HG03060 (cell line): ENCODE results near the gene HPN.

Experiments used
- ATAC-seq: cut with Tn5 transposase; IDR thresholded peaks from one replicate; pipeline ENCODE4 v1.9.1; 2021; ENCODE audit warnings: low read depth, moderate number of reproducible peaks; ENCODE audit not compliant: unreplicated experiment

HPN gene

DNA sequence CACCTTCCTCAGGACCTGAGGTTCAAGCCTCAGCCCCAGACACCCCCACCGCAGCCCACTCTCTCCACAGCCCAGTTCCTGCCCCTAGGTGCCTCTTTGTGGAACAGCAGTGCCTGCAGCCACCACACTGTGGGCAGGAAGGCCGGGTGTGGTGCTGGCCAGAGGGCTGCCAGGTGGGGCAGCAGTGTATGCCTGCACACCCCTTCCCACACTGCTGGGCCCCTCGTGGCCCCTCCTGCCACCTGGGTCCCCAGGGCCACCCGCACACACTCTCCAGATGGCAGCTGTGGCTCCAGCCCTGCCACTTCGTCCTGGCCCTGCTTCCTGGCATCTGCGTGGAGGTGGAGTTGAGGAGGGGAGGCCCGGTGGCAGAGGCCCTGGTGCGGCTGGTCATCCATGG, 35.1 kb downstream of the HPN start:
- no peak for ATAC-seq

DNA sequence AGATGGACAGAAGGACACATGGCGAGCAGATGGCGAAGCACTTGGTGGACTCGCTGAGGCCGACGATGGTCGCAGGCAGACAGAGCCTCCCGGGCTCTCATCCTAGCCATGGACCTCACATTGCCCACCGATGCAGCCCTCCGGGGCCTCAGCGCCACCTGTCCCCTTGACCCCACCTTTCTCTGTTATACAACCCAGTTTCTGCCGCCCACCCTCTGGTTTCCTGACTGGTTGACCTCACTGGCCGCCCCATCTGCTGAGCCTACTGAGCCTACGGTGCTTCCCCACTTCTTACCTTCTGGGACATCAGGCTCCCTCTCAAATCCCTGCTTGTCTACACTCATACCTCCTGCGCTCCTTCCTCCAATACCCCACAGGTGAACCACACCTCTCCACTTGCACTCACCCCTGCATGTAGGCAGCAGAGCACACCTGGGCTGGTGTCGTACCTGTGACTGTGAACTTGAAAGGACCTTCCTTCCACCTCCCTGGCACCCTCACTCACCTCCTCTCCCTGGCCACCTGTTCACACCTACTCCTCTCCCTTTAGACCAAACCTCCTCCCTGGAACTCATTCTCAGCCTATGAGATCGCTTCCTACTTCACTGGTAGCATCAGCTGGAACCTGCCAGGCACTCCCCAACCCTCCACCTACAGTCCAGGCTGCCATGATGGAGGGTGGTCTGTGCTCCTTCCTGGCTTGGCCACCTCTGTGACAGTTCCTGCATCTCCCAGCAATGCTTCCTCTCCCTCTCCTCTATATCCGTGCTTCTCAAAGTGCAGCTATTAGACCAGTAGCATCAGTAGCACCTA, 36.1 kb downstream of the HPN start:
- ATAC-seq = no peak

DNA sequence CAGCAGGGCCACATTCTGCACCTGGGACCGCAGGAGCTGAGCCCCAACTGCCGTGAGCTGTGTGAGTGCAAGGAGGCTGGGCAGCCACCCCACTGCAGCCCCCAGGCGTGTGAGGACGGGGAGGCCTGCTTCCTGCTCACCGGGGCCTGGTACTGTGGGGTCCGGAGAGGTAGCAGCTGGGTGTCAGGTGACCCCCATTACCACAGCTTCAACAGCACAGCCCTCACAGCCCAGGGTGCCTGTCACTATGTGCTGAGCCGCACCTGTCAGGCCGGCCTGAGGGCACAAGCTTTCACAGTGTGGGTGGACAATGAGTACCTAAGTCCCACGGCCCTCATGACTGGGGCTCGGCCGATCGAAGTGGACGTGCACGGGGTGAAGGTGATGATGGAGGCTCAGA, 38.3 kb downstream of the HPN start:
- no peak for ATAC-seq

DNA sequence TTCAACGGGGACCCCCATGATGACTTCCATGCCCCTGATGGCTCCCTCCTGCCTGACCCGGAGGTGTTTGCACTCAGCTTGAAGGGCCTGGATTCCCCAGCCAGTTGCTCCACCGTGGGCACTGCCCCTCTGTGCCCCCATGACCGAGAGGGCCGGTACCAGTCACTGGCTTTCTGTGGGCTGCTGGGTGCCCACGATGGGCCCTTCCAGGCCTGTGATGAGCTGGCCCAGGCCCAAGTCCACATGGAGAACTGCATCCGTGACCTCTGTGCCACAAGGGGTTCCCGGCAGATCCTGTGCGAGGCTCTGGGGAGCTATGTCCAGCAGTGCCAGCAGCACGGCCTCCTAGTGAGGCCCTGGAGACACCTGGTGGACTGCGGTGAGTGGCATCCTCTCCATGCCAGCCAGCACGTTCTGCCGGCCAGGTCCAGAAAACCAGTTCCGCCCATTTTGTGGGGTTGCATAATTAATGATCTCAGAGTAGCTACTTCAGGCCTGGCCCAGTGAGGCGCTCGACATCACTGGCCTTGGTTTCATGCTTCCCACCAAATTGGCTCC, 39.2 kb downstream of the HPN start:
- no peak for ATAC-seq

DNA sequence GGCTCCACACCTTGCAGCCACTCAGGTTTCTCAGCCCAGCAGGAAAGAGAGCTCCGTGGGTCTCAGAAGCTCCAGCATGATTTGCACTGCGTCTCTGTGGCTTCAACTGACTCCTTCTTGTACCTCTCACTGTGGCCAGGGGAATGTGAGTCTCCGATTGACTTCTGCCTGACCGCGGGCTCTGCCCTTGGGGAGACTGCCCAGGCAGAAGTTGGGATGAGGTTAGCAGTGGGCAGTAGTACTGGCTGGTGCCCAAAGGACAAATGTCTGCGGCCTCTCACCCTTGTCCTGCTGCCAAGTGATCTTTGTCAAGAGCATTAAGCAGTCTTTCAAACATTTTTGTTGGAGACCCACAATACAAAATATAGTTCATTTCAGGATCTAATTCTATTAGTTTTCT, 39.7 kb downstream of the HPN start:
- no peak for ATAC-seq

DNA sequence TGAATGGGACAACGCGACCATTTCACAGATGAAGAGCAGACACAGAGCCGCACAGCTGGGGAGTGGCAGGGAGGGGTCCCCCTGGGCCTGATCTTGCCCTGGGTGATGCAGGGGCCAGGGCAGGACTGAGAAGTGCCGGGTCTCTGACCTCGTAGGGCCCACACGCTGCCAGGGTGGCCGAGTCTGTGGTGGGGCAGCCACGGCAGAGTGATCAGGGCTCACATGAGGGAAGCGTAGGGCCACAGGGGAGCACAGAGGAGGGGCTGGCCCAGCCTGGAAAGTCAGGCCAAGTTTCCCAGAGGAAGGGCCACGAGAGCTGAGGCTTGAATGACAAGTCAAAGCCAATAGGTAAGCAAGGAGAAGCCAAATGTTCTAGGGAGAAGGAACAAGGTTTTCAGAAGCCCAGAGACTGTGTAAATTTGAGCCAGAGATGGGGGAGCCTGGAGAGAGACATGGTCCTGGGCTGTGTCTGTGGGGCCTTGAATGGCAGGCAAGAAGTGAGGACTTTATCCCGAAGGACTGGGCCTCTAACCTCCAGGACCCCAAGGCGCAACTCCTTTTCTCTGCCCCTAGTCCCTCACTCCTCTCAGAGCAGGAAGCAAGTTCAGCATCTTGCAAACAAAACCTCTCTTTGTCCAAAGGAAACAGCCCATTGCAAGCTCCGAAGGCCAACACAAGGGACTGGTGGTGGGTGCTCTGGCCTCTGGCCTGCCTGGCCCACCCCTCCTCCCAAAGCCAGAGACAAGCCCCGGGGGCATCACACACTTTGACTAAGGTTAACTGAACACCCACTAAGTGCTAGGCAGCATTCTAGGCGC, 42.4 kb downstream of the HPN start:
- ATAC-seq = no peak

DNA sequence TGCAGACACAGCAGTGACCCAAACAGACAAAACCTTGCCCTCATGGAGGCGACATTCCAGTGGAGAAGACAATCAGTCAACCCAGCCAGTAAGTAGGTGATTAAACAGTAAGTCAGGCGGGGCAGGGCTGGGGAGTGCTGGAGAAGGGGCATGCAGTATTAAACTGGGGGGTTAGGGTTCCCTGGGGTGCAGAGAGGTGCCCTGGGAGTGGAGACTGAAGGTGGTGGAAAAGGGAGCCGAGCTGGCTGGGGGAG, 42.9 kb downstream of the HPN start:
- no peak for ATAC-seq

DNA sequence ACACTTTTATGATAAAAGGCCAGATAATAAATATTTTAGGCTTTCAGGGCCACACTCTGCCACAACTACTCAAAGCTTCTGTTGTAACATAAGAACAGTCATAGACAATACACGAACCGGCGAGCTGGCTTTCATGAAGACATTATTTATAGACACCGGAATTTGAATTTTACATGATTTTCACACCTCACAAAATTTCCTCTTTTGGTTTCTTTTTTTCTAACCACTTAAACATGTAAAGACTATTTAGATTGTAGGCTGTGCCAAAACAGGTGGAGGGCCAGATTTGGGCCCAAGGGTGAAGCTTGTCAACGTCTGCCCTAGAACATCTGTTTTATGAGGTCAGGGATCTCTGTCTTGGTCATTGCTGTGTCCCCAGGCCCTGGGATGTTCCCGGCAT, 44.4 kb downstream of the HPN start:
- peak; percentile 37 for ATAC-seq

DNA sequence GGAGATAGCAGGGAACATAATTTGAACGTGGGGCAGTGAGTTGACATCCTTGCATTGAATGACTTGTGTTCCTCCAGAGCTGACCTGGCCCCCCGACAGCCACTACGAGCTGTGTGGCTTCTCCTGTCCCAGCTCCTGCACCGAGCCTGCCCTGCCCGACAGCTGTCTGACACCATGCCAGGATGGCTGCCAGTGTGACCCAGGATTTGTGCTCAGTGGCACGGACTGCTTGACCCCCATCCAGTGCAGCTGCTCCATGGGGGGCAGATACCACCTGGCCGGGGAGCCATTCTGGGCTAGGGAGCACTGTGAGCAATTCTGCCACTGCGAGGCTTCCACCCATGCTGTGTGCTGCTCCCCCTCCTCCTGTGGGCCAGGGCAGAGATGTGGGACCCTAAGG, 44.9 kb downstream of the HPN start:
- ATAC-seq = no peak

DNA sequence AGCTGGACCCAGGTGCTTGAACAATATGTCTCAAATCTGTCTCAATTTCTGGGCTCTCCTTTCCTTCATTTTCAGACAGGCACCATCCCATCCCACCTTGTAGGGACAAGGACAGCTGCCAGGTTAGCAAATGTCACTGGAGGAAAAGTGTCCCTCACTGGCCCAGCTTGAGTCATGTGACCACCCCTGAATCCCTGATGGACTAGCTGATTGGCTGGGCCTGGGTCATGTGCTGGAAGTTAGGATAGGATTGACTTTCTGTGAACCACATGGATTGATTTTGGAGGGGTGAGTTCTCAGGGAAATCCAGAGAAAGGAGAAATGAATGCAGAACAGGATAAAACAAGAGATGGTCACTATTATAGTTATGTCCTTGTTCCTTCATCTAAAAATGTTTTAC, 45.9 kb downstream of the HPN start:
- no peak for ATAC-seq

DNA sequence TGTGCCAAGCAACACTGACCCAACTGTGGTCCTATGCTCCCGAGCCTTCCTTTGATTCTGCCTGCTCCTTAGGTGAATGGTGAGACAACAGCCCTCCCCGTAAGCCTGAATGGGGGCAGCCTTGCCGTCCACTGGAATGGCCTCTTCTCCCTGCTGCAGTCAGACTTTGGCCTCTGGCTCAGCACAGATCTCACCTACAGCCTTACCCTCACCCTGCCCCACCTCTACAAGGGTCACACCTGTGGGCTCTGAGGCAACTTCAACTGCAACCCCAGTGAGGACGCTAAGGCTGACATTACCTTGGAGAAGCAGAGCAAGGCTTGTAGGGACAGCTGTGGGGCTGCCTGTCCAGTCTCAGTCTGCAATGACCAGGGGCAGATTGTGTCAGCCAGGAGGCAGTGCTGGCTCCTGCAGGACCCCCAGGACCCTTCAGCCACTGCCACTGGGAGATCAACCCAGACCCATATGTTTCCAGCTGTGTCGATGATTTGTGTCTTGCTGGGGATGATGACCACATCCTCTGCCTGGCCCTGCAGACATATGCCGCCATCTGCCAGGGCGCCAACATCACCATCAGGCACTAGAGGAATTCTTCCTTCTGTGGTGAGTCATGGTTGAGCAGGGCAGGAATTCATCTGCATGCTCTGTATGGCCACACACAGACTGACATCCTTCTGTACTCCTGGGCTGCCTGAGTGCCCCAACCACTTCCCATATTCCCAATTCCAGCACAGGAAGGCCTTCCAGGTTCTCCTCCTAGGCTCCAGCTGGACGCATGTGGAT, 46.8 kb downstream of the HPN start:
- no peak for ATAC-seq

DNA sequence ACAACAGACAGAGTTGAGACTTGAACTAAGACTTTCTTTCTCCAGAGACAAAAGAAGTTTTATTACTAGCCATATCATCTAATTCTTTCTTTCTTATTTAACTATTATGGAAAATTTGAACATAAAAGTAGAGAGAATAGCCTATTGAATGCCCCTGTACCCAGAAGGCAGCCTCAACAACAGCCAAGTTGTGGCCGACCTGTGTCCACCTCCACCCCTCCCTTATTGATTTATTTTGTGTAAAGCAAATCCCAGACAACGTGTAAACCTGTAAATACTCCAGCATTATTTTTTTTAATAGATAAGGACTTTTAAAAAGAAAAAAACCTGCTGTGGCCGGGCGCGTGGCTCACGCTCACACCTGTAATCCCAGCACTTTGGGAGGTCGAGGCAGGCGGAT, 48.0 kb downstream of the HPN start:
- ATAC-seq = no peak

DNA sequence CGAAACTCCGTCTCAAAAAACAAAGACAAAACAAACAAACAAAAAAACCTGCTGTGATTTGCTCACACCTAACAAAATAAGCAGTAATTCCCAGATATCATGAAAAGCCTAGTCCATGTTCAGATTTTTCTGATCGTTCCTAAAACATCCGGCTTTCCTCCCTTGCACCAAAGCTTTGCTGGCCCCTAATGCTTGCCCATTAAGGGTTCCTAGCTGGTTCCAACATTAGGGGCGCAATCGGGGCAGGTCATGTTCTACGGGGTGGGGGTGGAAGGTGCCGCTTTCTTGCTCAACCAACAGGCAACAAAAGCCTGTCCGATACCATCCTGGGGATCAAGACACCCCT, 48.6 kb downstream of the HPN start:
- ATAC-seq = no peak

DNA sequence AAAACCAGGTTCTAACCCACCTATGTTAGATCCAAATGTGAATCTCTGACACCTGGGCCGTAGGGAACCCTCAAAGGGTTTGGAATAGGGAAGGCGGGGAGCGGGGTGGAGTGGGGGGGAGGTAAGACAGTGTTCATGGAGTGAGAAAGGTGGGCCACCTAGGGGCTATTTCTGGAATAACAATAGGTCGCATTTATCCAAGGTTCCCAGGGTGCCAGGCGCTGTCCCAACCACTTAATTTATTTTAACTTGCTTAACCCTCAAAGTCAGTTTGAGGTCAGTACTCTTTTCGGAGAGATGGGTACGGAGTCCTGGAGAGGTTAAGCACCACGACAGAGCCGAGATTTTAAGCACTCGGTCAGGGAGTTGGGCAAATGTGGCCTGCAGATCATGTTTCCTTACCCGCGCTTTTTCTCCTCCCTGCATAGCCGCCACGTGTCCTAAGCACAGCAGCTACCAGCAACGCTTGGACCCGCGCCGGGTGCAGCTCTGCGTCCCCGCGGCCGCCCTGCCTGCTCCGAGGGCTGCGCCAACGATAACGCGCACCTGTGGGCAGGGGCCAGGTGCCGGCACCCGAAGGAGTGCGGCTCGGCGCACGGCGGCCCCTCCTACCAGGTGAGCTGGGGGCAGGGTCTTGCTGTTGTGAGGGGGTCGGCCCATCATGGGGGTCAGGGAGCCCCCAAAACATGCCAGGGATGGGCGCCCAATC, 49.1 kb downstream of the HPN start:
- no peak for ATAC-seq

DNA sequence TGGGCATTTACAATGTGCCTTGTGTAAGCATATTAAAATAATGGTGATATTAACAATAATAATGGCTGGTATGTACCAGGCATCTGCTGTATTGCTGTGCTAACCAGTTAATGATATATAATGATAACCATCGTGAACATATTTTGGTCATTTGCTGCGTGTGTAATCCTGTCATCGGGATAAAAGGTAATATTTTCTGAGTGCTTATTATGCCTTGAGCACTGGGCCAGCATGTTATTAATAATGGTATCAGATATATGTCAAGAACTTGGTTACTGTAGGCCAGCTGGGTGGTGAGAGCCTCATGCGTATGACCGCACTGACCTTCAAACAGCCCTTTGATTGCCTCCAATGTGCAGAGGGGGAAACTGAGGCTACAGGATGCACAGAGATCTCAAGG, 51.9 kb downstream of the HPN start:
- ATAC-seq = no peak

DNA sequence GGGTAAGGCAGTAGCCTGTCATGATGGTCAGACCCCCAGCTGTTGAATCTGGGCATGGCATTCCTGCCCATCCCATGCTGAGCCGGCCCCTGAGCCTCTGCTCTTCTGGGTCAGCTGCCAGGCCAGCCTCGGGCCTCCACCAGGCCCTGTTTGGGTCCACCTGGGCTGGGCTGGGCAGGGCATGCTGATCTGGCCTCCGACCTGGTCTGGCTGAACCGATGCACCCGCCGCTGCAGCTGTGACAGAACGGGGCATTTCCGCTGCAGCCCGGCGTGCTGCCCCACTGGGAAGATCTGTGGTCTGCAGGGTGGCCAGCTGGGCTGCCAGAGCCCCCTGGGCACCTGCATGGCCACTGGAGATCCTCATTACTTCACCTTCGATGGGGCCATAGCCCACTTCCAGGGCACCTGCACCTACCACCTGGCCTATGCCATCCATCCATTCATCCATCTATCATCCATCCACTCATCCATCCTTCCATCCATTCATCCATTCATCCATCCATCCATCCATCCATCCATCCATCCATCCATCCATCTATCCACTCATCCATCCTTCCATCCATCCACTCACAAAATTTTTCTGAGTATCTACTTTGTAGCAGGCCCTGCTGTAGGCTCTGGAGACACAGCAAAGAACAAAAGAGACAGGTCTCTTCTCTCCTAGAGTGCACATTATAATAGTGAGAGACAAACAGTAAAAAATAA, 52.6 kb downstream of the HPN start:
- no peak for ATAC-seq

DNA sequence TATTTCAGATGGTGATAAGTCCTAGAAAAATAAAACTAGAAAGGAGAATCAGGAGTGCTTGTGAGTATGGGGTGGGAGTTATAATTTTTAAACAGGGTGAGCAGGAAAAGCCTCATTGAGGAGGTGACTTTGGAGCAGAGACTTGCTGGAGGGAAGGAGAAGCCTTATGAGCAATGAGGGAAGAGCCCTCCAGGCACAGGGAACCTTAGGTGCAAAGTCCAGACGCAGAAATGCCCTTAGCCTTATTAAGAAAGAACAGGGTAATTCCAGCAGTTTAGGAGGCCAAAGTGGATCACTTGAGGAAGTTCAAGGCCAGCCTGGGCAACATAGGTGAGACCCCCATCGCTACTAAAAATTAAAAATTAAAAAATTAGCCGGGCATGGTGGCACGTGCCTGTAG, 53.1 kb downstream of the HPN start:
- ATAC-seq = no peak

DNA sequence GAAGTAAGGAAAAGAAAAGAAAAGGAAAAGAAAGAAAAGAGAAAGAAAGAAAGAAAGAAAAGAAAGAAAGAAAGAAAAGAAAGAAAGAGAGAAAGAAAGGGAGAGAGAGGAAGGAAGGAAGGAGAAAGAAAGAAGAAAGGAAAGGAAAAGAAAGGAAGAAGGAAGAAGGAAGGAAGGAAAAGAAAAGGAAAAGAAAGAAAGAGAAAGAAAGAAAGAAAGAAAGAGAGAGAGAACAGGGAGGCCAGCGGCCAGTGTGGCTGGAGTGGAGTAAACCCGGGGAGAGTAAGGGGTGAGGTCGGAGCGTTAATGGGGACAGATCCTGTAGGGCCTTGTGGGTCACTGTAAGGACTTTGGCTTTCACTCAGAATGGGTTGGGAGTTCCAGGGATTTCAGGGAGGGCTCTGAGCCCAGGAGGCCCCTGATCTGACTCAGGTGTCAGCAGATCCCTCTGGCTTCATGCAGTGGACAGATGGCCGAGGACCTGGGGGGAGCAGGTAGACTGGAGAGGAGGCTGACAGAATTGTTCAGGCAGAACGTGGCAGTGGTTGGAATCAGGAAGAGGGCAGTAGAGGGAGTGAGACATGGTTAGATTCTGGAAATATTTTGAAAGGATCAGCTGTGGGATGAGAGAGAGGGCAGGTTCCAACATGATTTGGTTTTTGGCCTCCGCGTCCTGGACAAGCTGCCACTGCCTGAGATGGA, 54.3 kb downstream of the HPN start:
- ATAC-seq = no peak

DNA sequence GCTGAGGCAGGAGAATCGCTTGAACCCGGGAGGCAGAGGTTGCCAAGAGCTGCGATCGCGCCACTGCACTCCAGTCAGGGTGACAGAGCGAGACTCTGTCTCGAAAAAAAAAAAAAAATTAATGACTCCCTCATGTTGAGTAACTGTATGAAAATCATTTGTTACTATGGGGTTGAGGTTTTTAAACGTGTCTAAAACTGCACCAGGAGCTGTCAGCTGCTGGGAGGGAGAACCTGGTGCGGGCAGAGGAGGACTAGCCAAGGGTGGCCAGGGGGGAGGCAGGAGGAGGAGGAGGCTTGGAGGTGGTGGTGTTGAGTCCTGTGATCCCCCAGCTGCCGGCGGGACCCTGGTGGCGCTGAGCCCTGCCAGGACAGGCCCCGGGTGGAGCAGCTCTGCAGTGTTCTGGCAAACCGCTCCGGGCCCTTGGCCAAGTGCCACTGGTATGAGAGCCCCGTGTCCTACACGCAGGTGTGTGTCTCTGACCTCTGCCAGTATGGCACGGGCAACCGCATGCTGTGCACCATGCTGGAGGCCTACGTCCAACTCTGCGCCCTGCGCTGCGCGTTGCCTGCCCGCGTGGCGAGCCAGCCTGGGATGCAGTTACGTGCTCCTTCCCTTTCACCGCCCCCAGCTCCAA, 57.0 kb downstream of the HPN start:
- no peak for ATAC-seq
